K562 (cell line): ENCODE data around the gene SAMD11. TPM values are rescaled to one million over a fixed set of nuclear protein-coding genes. Genes with fewer than 3 reads are reported as not detected.
A peak's percentile ranks its signal among the peaks of the same experiment; 100 is the strongest.
"Not testable (repeated sequence)": the region's sequence is repeated elsewhere in the genome, so short reads cannot be mapped to it uniquely, and the experiment has no call there.

Source experiments
- ATAC-seq: fragments of 200-7000 bp; cut with Tn5 transposase; 3 replicates; pipeline ENCODE4 v1.9.1; 2020; ENCODE audit warnings: moderate library complexity
- BruUV-seq: library from RNA; stranded (reverse); fragments of 400-500 nt; replicated peaks from 2 replicates; lab custom pipeline; 2021; lab: Mats Ljungman, UMichigan
- CTCF ChIA-PET: fragments of 300-600 bp; formaldehyde crosslinking; extraction: SDS; loops from one replicate; lab custom pipeline; 2021; ENCODE audit warnings: low intra/inter-chr PET ratio; lab: Yijun Ruan, JAX
- POLR2A ChIA-PET: fragments of 300-600, 350-650 bp; sonication (Branson Sonifier 250); formaldehyde crosslinking; extraction: SDS; loops from one replicate; lab custom pipeline; 2021; ENCODE audit warnings: antibody characterized with exemption, inconsistent platforms; lab: Yijun Ruan, JAX
- DNase-seq, 4 experiments: peaks; one replicate each; pipeline versions ENCODE4 v3.0.0 to v3.0.0-alpha.2; 2011 to 2018; ENCODE audit warnings: low spot score in 3 of 4, mixed read lengths in 3 of 4; ENCODE audit errors: extremely low read depth in 1 of 4
- FAIRE-seq: peaks from 2 replicates; lab custom pipeline; 2011; peaks lifted over from hg19 to GRCh38; lab: Jason Lieb, UNC
- H2AFZ ChIP-seq: 2 replicates; pipeline ENCODE4 v1.6.0; 2011; ENCODE audit warnings: low read depth, low read length, control low read depth, inconsistent platforms
- H3K27ac ChIP-seq: fragments of 200-600 bp; 3 replicates; pipeline ENCODE4 v1.8.0; 2011; ENCODE audit warnings: low read depth, mild to moderate bottlenecking, control low read depth, inconsistent platforms, low read length, moderate library complexity, mixed read lengths; ENCODE audit errors: extremely low read depth
- H3K27me3 ChIP-seq, 2 experiments: fragments of 300-600 bp in 1 of 2; 2 replicates in 1 of 2; 3 replicates in 1 of 2; pipeline versions ENCODE4 v1.6.0 to v1.8.0; 2011; ENCODE audit warnings: inconsistent platforms in 2 of 2, low read length in 2 of 2, mild to moderate bottlenecking in 1 of 2, mixed read lengths in 1 of 2, moderate library complexity in 1 of 2; ENCODE audit not compliant: control insufficient read depth in 2 of 2, insufficient read depth in 2 of 2
- H3K36me3 ChIP-seq: fragments of 300-600 bp; 3 replicates; pipeline ENCODE4 v1.8.0; 2011; ENCODE audit warnings: mild to moderate bottlenecking, low read length, inconsistent platforms; ENCODE audit not compliant: control insufficient read depth, insufficient read depth
- H3K4me1 ChIP-seq, 2 experiments: fragments of 200-600 bp in 1 of 2; replicated peaks in 1 of 2; 2 replicates in 1 of 2; 3 replicates in 1 of 2; pipeline versions ENCODE4 v1.5.1 to v1.8.0; 2011; ENCODE audit warnings: inconsistent platforms in 2 of 2, low read length in 2 of 2, mild to moderate bottlenecking in 1 of 2, mixed read lengths in 1 of 2, moderate library complexity in 1 of 2; ENCODE audit not compliant: control insufficient read depth in 2 of 2, insufficient read depth in 2 of 2
- H3K4me2 ChIP-seq: 2 replicates; pipeline ENCODE4 v1.6.1; 2011; ENCODE audit warnings: low read length, control low read depth, inconsistent platforms, mixed read lengths; ENCODE audit not compliant: insufficient read depth
- H3K4me3 ChIP-seq: fragments of 200-600 bp; sonication (generic), shearing (Covaris generic); 2 replicates; pipeline ENCODE4 v1.5.1; 2016; ENCODE audit warnings: control low read depth, inconsistent platforms
- H3K79me2 ChIP-seq: fragments of 200-600 bp; 3 replicates; pipeline ENCODE4 v1.8.0; 2011; ENCODE audit warnings: low read length, inconsistent platforms; ENCODE audit not compliant: control insufficient read depth, insufficient read depth
- H3K9ac ChIP-seq, 2 experiments: 2 replicates each; pipeline versions ENCODE4 v1.6.0 to v1.6.1; 2011; ENCODE audit warnings: low read depth in 2 of 2, low read length in 2 of 2, control low read depth in 1 of 2, inconsistent platforms in 1 of 2, mild to moderate bottlenecking in 1 of 2, mixed read lengths in 1 of 2; ENCODE audit not compliant: insufficient read depth in 1 of 2
- H3K9me1 ChIP-seq: one replicate; pipeline ENCODE4 v1.6.0; 2011; ENCODE audit warnings: inconsistent platforms, mild to moderate bottlenecking, low read length, moderate library complexity; ENCODE audit not compliant: control insufficient read depth, insufficient read depth
- H3K9me3 ChIP-seq: replicated peaks from 2 replicates; pipeline ENCODE4 v1.5.1; 2011; ENCODE audit warnings: low read depth, low read length, inconsistent platforms; ENCODE audit not compliant: control insufficient read depth, insufficient read depth
- H4K20me1 ChIP-seq: replicated peaks from 2 replicates; pipeline ENCODE4 v1.6.1; 2011; ENCODE audit warnings: low read length, inconsistent platforms, mixed read lengths; ENCODE audit not compliant: control insufficient read depth, insufficient read depth
- EGR1 ChIP-seq: fragments of 450-650 bp; conservative IDR thresholded peaks from 2 replicates; pipeline ENCODE4 v1.6.1; 2017; ENCODE audit warnings: mild to moderate bottlenecking
- ELK3 ChIP-seq: fragments of 450-650 bp; formaldehyde crosslinking; IDR thresholded peaks from 2 replicates; pipeline ENCODE4 v1.4.0; 2020; ENCODE audit warnings: mild to moderate bottlenecking
- MEF2A ChIP-seq: IDR thresholded peaks from 2 replicates; pipeline ENCODE4 v1.6.1; 2011; ENCODE audit warnings: low read depth, mild to moderate bottlenecking, low read length, moderate library complexity; ENCODE audit not compliant: control insufficient read depth
- MEF2D ChIP-seq: conservative IDR thresholded peaks from 2 replicates; pipeline ENCODE4 v1.6.1; 2016; ENCODE audit warnings: low read depth, missing genetic modification characterization, missing compliant biosample characterization
- WGBS: fragments of 100-300 bp; shearing (Covaris generic); methylation state at CpG from one replicate; pipeline ENCODE4 v1.1.6; 2016; ENCODE audit warnings: low coverage, mixed read lengths; ENCODE audit not compliant: insufficient coverage; ENCODE audit errors: missing lambda C conversion rate; 5-methylcytosine and 5-hydroxymethylcytosine counted together
- in situ Hi-C: fragments of 300-500 bp; cut with MboI; formaldehyde crosslinking; loops from 4 replicates; pipeline ENCODE4 v1.15.0; 2018; ENCODE audit warnings: inconsistent platforms, mixed read lengths
- intact Hi-C: fragments of 100-400 bp; cut with micrococcal nuclease; formaldehyde crosslinking; loops from 2 replicates; pipeline ENCODE4 v1.14.2; 2022
- polyA plus RNA-seq, 8 experiments: library from polyadenylated mRNA; depleted of rRNA in 4 of 8; stranded (reverse) in 5 of 8; unstranded in 3 of 8; fragments of >200 nt; fragmentation: Nextera tagmentation in 2 of 8; fragmentation: Illumina TruSeq in 1 of 8; extraction: Ambion mirVana in 2 of 8; extraction: Trizol in 1 of 8; gene quantifications; 2 replicates each; pipeline versions ENCODE4 v1.2.1 to v1.2.3, GENCODE V29; 2011 to 2014; ENCODE audit warnings: inconsistent platforms in 1 of 8, missing spikeins in 1 of 8
- total RNA-seq, 7 experiments: library from RNA; depleted of rRNA in 6 of 7; stranded (reverse); fragments of >200 nt in 6 of 7; fragmentation: Illumina TruSeq in 2 of 7; extraction: Trizol in 2 of 7; gene quantifications; 2 replicates each; pipeline versions ENCODE4 v1.2.1 to v1.2.3, GENCODE V29; 2011 to 2021; ENCODE audit warnings: low replicate concordance in 1 of 7

Gene SAMD11
- total and polyA plus RNA-seq, 9 of the 15 experiments (the other 6 are each of a cell fraction or from before 2014, with no cell fraction given) = 0.07 to 0.82 (median 0.11) TPM; not detected in 2

DNA sequence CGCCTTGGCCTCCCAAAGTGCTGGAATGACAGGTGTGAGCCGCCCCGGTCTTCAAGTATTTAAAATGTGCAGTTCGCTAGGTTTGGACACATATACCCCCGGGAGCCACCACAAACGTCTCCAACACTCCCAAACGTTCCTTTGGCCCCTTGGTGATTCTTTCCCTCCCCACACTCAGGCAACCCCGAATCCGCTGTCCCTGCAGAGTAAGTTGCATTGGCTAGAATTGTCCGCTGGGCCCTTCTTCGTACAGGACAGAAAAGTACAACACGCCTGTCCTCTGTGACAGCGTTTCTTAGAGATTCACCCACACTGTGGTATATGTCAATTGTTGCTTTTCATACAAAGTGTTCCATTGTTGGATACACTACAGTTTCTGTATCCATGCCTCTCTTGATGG is 61.4 kb downstream of the SAMD11 start (continued):
- no peak for TF ChIP-seq ELK3 (CRISPR knock-in tag)

GRCh38 chr1:988061-988460 is 64.3 kb downstream of the SAMD11 start:
- BruUV-seq, DNase-seq, ATAC-seq, H3K4me3 ChIP-seq, H2AFZ ChIP-seq, H4K20me1 ChIP-seq, CTCF ChIA-PET, H3K79me2 ChIP-seq, H3K36me3 ChIP-seq, H3K4me2 ChIP-seq, H3K9ac ChIP-seq, H3K9me3 ChIP-seq, H3K9me1 ChIP-seq, POLR2A ChIA-PET, FAIRE-seq, H3K27ac ChIP-seq: not testable (repeated sequence)
- intact Hi-C loops = loop anchor here (10.0 kb wide), 1 partner anchor 307 kb away; no protein-coding TSS in a partner anchor
- H3K27me3 ChIP-seq = peaks cover 19 to 20% of the 10 kb centered on the region in 2 experiments; a peak in 4 of 5 replicates
- in situ Hi-C loops = loop anchor here (10.0 kb wide), 1 partner anchor 77 kb away; no protein-coding TSS in a partner anchor
- 17% methylated on average over 5 of the region's 5 CpGs for WGBS
- H3K4me1 ChIP-seq = peaks cover 0 to 11% of the 10 kb centered on the region in 2 experiments; a peak in 2 of 5 replicates
- TF ChIP-seq EGR1 = 0 out of 2 replicates have a peak, but pooled peaks have one; percentile 11
- peak; percentile 85; the same call in 1 of the 2 replicates for TF ChIP-seq MEF2A
- TF ChIP-seq MEF2D = peak; percentile 78
- TF ChIP-seq, all 486 proteins: peak for 3; not testable (repeated sequence) for 483

GRCh38 chr1:991275-991674 is 67.6 kb downstream of the SAMD11 start:
- in situ Hi-C loops, ATAC-seq, H3K9me1 ChIP-seq, DNase-seq, BruUV-seq, POLR2A ChIA-PET, FAIRE-seq, H3K4me2 ChIP-seq, H3K79me2 ChIP-seq, H3K36me3 ChIP-seq, H2AFZ ChIP-seq, H3K27ac ChIP-seq, H4K20me1 ChIP-seq, H3K9ac ChIP-seq, H3K9me3 ChIP-seq, intact Hi-C loops, H3K4me3 ChIP-seq, CTCF ChIA-PET: not testable (repeated sequence)
- peaks cover 0 to 14% of the 10 kb centered on the region in 2 experiments; a peak in 2 of 5 replicates for H3K4me1 ChIP-seq
- peaks cover 11 to 18% of the 10 kb centered on the region in 2 experiments; a peak in 4 of 5 replicates for H3K27me3 ChIP-seq
- WGBS = 25% methylated on average over 6 of the region's 6 CpGs
